Lung (tissue), 12 donors: ENCODE data around the gene CEP170B. TPM values are rescaled to one million over a fixed set of nuclear protein-coding genes. Genes with fewer than 3 reads are reported as not detected.
"Not testable (repeated sequence)": the region's sequence is repeated elsewhere in the genome, so short reads cannot be mapped to it uniquely, and the experiment has no call there.

Source experiments
- ATAC-seq: fragments of 200-7000 bp; cut with Tn5 transposase; one replicate; pipeline ENCODE4 v1.9.1; 2020; ENCODE audit warnings: moderate number of reproducible peaks; ENCODE audit not compliant: insufficient read depth, low FRiP score
- DNase-seq, 3 donors: peaks; one replicate each; pipeline ENCODE4 v3.0.0-alpha.2; 2013 to 2017
- H3K27ac ChIP-seq, 2 donors: one replicate each; pipeline ENCODE4 v1.5.1; 2013; ENCODE audit warnings: mild to moderate bottlenecking in 2 of 2, moderate library complexity in 2 of 2, control low read depth in 1 of 2, inconsistent platforms in 1 of 2, low read depth in 1 of 2, low read length in 1 of 2
- H3K27me3 ChIP-seq, 3 donors: one replicate each; pipeline ENCODE4 v1.5.1; 2013; ENCODE audit warnings: low read length in 2 of 3; ENCODE audit not compliant: control insufficient read depth in 3 of 3, insufficient read depth in 3 of 3
- H3K36me3 ChIP-seq, 4 donors: one replicate each; pipeline ENCODE4 v1.5.1; 2013; ENCODE audit warnings: low read length in 4 of 4, mild to moderate bottlenecking in 1 of 4, moderate library complexity in 1 of 4; ENCODE audit not compliant: control insufficient read depth in 4 of 4, insufficient read depth in 4 of 4
- H3K4me1 ChIP-seq, 5 donors: one replicate each; pipeline ENCODE4 v1.5.1; 2013; ENCODE audit warnings: low read length in 5 of 5, mild to moderate bottlenecking in 2 of 5, moderate library complexity in 1 of 5; ENCODE audit not compliant: control insufficient read depth in 5 of 5, insufficient read depth in 5 of 5
- H3K4me3 ChIP-seq: one replicate; pipeline ENCODE4 v1.5.1; 2013; ENCODE audit warnings: mild to moderate bottlenecking, control low read depth, moderate library complexity
- H3K9ac ChIP-seq, 2 donors: one replicate each; pipeline ENCODE4 v1.5.1; 2013; ENCODE audit warnings: low read length in 2 of 2, control low read depth in 1 of 2; ENCODE audit not compliant: insufficient read depth in 1 of 2
- H3K9me3 ChIP-seq, 4 donors: one replicate each; pipeline ENCODE4 v1.5.1; 2013; ENCODE audit warnings: low read length in 3 of 4, mild to moderate bottlenecking in 1 of 4, moderate library complexity in 1 of 4; ENCODE audit not compliant: control insufficient read depth in 4 of 4, insufficient read depth in 3 of 4
- WGBS, 2 donors: extraction: QIAGEN DNeasy Blood & Tissue Kit; methylation state at CpG; one replicate each; pipeline ENCODE4 v1.1.7; 2013; 5-methylcytosine and 5-hydroxymethylcytosine counted together
- polyA plus RNA-seq, 2 donors: library from polyadenylated mRNA; stranded (reverse); fragments of 200-250 nt; gene quantifications; one replicate each; pipeline ENCODE4 v1.2.1, GENCODE V29; 2013
- total RNA-seq, 2 donors: library from RNA; depleted of rRNA in 1 of 2; stranded (reverse); fragments of >200 nt in 1 of 2; gene quantifications; one replicate each; pipeline ENCODE4 v1.2.1, GENCODE V29; 2014 to 2021
- TF ChIP-seq, protein P1 (sequence below): IDR thresholded peaks from 2 replicates; pipeline ENCODE4 v1.5.1; 2012; ENCODE audit warnings: mild to moderate bottlenecking; ENCODE audit errors: control extremely low read depth, extremely low read depth
- donor health status: control.
- donor health status: control.
- donor health status: Bipolar disorder and iron deficiency.
- donor health status: healthy.
- donor health status: DM: yes; HTN: yes; CAD: no.

Gene CEP170B
- total and polyA plus RNA-seq, 4 donors, result 12.1 to 50.3 (median 15.1) TPM

DNA sequence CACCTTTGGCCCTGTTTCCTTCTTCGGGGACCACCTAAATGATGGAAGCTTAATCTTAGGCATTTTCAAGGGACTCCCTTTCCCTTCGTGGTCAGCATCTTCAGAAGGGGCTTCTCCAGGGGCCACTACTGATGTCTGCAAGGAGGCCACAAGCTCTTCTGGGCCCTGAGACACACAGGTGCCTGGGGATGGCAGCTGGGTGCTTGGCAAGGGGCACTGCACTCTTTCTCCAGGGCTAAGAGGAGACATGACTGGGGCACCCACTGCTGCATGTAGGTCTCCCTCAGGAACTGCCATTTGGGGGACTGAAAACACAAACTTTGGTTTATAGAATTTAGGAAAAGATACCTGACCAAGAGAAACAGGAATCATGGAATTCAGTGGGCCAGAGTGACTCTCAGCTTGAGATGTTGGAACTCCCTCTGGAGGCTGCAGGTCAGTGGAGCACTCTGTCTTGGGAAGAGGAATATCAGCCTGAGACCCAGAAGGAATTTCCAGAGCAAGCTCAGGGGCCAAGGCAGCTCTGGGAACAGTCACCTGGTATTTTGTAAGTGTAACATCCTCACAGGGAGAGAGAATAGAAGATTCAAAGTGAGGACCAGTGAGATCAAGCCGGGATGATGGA is 75.6 kb downstream of the CEP170B start:
- H3K9ac ChIP-seq, result no peak overlapping the region
- DNase-seq (peak in 2 of 3 donors; percentile 24 to 28), ATAC-seq (no peak)
- TF ChIP-seq, protein P1, sequence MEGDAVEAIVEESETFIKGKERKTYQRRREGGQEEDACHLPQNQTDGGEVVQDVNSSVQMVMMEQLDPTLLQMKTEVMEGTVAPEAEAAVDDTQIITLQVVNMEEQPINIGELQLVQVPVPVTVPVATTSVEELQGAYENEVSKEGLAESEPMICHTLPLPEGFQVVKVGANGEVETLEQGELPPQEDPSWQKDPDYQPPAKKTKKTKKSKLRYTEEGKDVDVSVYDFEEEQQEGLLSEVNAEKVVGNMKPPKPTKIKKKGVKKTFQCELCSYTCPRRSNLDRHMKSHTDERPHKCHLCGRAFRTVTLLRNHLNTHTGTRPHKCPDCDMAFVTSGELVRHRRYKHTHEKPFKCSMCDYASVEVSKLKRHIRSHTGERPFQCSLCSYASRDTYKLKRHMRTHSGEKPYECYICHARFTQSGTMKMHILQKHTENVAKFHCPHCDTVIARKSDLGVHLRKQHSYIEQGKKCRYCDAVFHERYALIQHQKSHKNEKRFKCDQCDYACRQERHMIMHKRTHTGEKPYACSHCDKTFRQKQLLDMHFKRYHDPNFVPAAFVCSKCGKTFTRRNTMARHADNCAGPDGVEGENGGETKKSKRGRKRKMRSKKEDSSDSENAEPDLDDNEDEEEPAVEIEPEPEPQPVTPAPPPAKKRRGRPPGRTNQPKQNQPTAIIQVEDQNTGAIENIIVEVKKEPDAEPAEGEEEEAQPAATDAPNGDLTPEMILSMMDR, result no peak
- no peak overlapping the region for H3K27ac ChIP-seq
- WGBS, 2 donors, result 81 to 88% methylated on average over 3 of the region's 3 CpGs
- no peaks in the 10 kb centered on the region for H3K36me3 ChIP-seq
- H3K27me3 ChIP-seq, result peaks cover 0 to 6% (median 0%) of the 10 kb centered on the region in 3 donors
- H3K4me3 ChIP-seq, result no peak overlapping the region
- no peaks in the 10 kb centered on the region for H3K4me1 ChIP-seq
- H3K9me3 ChIP-seq, result peaks cover 0 to 1% (median 0%) of the 10 kb centered on the region in 4 donors

DNA sequence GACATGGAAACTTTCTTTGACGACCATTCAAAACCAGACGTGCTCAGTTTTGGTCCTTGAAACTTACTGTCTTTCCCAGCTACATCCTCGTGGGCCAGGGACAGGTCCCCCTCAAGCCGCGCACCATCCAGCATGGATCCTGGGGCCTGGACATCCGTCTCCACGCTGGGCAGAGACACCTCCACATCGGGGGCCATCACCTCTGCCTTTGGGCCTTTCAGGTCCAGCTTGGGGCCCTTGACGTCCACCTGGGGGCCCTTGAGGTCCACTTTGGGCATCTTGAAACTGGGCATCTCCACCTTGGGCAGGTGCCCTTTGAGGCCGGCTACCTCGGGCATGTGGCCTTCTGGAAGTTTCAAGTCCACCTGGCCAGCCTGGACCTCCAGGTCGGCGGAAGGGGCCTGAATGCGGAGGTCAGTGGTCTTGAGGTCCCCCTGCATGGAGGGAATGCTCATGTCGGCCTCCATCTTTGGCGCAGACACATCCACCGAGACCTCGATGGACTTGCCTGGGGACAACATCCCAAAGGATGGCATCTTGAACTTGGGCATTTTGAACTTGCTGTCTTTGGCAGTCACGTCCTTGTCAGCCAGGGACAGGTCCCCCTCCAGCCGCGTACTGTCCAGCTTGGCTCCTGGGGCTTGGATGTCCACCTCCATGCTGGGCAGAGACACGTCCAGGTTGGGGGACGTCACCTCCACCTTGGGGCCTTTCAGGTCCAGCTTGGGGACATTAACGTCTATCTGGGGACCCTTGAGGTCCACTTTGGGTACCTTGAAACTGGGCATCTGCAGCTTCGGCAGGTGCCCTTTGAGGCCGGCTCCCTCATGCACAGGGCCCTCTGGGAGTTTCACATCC is 76.7 kb downstream of the CEP170B start:
- ATAC-seq (no peak), DNase-seq (no peak)
- 94 to 95% methylated on average over 26 of the region's 26 CpGs for WGBS, 2 donors
- Histone ChIP-seq H3K27me3 (peaks cover 0 to 6% (median 0%) of the 10 kb centered on the region in 3 donors), H3K4me1 (no peaks in the 10 kb centered on the region), H3K9me3 (peaks cover 0 to 1% (median 0%) of the 10 kb centered on the region in 4 donors), H3K27ac (no peak overlapping the region), H3K9ac (no peak overlapping the region), H3K4me3 (no peak overlapping the region), H3K36me3 (no peaks in the 10 kb centered on the region)
- TF ChIP-seq, protein P1, result no peak

DNA sequence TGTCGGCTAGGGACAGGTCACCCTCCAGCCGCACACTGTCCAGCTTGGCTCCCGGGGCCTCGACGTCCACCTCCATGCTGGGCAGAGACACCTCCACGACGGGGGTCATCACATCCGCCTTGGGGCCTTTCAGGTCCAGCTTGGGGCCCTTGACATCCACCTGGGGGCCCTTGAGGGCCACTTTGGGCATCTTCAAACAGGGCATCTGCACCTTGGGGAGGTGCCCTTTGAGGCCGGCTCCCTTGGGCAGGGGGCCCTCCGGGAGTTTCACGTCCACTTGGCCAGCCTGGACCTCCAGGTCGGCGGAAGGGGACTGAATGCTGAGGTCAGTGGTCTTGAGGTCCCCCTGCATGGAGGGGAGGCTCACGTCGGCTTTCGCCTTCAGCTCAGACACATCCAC is 77.5 kb downstream of the CEP170B start:
- Histone ChIP-seq H3K27me3 (peaks cover 0 to 3% (median 0%) of the 10 kb centered on the region in 3 donors), H3K36me3 (no peaks in the 10 kb centered on the region), H3K4me1 (no peaks in the 10 kb centered on the region), H3K9me3 (peaks cover 0 to 1% (median 0%) of the 10 kb centered on the region in 4 donors), H3K9ac (no peak overlapping the region), H3K4me3 (no peak overlapping the region), H3K27ac (no peak overlapping the region)
- DNase-seq (no peak), ATAC-seq (no peak)
- WGBS, 2 donors, result 95% methylated on average over 16 of the region's 16 CpGs
- TF ChIP-seq, protein P1, result no peak

DNA sequence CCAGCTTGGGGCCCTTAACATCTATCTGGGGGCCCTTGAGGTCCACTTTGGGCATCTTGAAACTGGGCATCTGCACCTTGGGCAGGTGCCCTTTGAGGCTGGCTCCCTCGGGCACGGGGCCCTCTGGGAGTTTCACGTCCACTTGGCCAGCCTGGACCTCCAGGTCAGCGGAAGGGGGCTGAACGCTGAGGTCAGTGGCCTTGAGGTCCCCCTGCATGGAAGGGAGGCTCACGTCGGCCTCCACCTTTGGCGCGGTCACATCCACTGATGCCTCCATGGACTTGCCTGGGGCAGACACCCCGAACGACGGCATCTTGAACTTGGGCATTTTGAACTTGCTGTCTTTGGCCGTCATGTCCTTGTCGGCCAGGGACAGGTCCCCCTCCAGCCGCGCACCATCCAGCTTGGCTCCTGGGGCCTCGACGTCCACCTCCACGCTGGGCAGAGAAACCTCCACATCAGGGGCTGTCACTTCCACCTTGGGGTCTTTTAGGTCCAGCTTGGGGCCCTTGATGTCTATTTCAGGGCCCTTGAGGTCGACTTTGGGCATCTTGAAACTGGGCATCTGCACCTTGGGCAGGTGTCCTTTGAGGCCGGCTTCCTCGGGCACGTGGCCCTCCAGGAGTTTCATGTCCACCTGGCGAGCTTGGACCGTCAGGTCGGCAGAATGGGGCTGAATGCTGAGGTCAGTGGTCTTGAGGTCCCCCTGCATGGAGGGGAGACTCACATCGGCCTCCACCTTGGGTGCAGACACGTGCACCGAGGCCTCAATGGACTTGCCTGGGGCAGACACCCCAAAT is 78.3 kb downstream of the CEP170B start:
- H3K9ac ChIP-seq, H3K36me3 ChIP-seq, H3K27ac ChIP-seq, H3K4me3 ChIP-seq, DNase-seq, H3K27me3 ChIP-seq, ATAC-seq, H3K9me3 ChIP-seq, H3K4me1 ChIP-seq: not testable (repeated sequence)
- 93 to 96% methylated on average over 29 of the region's 29 CpGs for WGBS, 2 donors

DNA sequence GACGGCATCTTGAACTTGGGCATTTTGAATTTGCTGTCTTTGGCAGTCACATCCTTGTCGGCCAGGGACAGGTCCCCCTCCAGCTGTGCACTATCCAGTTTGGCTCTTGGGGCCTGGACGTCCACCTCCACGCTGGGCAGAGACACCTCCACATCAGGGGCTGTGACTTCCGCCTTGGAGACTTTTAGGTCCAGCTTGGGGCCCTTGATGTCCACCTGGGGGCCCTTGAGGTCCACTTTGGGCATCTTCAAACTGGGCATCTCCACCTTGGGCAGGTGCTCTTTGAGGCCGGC is 78.9 kb downstream of the CEP170B start:
- DNase-seq, H3K27me3 ChIP-seq, H3K4me1 ChIP-seq, H3K4me3 ChIP-seq, H3K9ac ChIP-seq, ATAC-seq, H3K36me3 ChIP-seq, H3K9me3 ChIP-seq, H3K27ac ChIP-seq: not testable (repeated sequence)
- 88 to 97% methylated on average over 6 of the region's 6 CpGs for WGBS, 2 donors
